ELF-1 (cell line): ENCODE measurements around the gene ATXN1.

Source experiments
- DNase-seq: peaks from one replicate; pipeline ENCODE4 v3.0.0-alpha.2; 2016; ENCODE audit warnings: low read depth, low spot score

Gene ATXN1

DNA sequence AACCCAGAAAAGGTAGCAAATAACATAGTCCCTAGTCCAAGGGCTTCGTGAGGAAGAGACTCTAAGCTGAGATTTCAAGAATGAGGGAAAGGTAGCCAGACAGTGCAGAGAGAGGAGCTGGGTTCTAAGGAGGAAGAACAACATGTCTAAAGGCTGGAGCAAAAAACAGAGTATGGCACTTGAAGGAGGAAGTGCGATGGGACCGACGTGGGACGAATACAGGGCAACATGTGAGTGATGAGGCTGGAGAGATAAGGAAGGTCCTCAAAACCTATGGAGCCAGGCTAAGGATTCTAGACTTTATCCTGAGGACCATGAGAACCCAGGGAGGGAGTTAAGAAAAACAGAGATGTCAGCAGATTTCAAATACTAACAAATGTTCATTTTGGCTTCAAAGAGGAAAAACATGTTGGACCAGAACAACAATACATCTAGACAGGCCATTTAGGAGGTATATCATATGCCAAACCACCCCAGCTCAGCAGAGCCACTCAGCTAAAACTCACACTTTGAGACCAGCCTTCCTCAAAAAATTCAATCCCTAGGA is 17.5 kb downstream of the ATXN1 start:
- no peak for DNase-seq

GRCh38 chr6:16742116-16742515 is 19.1 kb downstream of the ATXN1 start:
- no peak for DNase-seq

- DNase-seq, result no peak
These were observed 19.9 kb downstream of the ATXN1 start for GRCh38 chr6:16741112-16742016.

- DNase-seq, result no peak
These were observed 21.2 kb downstream of the ATXN1 start for GRCh38 chr6:16740097-16740496.

- DNase-seq, result no peak
These were observed 21.9 kb downstream of the ATXN1 start for GRCh38 chr6:16739329-16739801.

DNA sequence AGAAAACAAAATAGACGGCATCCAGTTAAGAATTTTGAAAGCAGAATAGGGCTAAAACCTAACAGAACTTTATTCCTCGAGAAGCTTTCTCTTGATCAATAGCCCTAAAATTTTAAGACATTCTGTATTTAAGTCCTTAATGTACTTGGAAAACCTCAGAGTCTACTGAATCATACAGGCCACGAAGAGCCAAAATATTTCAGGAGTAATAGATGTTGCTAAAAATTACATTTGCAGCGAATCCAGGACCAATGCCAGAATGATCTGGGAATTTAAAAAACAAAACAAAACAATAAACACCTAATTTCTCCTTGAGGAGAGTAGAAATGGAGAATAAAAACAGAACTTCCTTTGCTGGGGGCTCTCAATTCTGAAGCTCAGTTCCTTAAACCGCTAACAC is 23.3 kb downstream of the ATXN1 start:
- no peak for DNase-seq

GRCh38 chr6:16736856-16737775 is 24.1 kb downstream of the ATXN1 start:
- no peak for DNase-seq

GRCh38 chr6:16735014-16735413 is 26.2 kb downstream of the ATXN1 start:
- no peak for DNase-seq

- no peak for DNase-seq
These were observed 28.2 kb downstream of the ATXN1 start for GRCh38 chr6:16733085-16733484.

- no peak for DNase-seq
These were observed 29.7 kb downstream of the ATXN1 start for GRCh38 chr6:16731478-16732051.

DNA sequence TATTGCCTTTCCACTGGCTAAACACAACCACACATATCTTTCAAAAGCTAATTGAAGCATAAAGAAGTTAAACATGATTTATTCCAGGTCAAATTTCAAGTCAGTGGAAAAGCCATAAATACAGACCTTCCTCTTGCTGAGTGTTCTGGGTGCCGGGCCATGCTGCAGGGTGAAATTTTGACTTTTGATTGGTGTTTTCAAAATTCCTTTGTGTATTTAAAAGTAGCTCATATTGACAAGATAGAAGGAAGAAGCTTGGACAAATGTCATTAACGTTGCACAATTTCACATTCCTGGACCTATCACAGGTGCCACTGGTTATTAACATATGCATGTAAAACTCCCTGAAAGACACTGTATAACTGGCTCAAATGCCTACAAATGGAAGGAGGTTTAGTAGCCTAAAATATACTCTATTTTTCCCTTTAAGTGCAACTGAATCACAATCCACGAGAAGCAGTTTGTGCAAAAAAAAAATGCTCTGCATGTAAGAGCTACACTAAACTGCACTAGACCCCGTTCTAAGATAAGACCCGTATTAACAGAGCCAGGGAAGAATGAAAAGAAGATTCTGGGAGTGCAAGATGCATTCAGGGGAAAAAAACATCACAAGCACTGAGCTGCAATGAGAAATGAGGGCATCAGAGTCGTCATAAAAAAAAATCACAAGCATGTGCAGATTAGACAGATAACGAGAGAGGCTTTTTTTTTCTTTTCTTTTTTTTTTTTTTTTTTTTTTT is 30.4 kb downstream of the ATXN1 start:
- DNase-seq, result no peak

- no peak for DNase-seq
These were observed 31.5 kb downstream of the ATXN1 start for GRCh38 chr6:16729744-16730143.

DNA sequence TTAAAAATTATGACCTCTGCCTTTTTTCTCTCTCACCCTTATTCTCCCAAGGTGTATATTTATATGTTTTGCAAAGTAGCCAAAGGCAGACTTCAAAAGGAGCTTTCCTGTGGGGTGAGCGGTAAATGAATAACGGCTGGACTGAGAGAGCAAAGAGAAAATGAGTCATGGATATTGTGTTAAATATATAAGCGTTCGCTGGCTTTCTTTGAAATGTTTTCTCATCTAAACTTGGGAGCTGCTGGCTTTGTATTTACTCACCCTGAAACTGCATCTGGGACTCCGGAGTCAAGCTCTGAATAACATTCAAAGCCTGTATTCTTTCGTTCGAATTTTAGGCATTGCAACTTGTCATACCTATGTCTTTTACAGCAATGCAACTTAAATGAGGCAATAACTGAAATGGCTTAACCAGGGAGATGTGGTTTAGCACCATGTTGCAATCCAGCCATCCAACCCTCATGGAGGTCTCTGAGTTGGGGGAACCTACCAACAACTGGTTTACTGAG is 32.0 kb downstream of the ATXN1 start:
- DNase-seq, result no peak

DNA sequence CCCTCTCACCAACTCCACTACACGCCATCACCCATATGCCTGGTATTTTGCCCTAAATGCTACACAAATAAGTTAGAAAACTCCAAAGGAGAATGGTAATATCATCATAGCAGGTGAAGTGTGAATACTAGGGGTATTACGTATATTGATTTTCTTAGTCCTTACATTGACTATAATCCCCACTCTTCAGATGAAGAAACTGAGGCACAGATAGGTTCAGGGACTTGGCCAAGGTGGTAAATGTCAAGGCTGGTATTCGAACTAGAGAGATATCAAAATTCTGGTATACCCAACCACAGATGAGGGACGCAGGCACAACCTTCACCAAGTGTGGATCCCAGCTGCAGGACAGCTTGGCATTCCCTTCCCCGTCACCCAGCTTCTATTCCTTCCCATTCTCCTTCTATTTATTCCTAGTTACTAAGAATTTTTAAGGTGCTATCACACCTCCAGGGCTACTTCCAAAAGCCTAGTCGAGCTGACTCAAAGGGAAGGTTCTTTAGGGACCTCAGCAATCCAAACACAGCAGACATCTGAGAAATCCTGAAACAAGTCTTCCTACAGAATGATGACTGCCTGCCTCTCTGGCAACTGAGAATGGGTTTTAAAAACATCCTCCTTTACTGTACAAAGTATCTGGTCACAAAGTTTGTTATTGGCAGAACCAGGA is 32.6 kb downstream of the ATXN1 start:
- DNase-seq, result no peak

DNA sequence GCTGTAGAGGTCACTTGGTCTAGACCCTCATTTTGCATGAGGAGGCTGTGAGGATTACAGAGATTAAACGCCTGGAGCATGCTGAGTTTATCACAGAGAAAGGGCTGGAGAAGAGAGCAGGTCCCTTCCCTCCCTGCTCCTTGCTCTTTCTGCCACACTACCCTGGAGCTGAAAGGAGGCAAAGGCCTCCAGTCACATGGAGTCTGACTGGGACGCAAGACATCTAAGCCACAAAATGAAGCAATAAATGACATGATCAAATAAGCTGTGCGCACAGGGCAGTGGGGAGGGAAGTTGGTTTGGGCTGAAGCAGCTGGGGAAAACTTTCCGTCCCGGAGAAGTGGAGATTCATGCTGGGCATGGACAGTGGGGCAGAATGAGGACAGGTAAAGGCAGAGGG is 33.3 kb downstream of the ATXN1 start:
- no peak for DNase-seq

DNA sequence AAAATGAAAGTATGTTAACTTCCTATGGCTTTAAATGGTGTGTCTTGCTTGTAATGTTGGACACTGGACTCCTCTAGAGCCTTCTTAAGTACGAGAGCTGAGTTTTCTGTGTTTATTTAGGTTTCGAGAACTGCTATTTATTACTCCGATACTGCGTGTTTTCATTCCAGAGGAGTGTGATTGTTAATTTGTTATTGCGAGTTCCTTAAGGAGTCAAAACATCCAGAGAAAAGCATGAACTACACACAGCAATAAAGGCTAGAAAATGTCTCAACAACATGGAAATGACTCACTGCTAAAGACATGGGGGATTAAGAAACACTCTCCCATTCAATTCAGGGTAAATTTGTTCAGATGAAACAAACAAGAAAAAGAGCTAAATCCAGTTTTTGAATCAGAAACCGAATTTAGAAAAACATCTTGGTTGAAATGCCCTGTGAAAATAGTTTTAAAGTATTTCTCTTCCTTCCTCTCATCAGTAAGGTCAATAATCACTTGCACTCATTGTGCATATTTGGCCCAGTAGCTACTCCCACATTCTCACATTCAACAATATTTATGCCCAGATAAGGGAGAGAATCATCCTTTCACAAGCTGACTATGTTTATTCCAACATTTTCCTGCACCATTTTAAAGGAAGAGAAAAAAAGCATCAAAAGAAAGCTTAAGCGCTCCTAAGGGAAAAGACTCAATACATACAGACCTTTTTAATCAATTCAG is 36.0 kb downstream of the ATXN1 start:
- no peak for DNase-seq

- peak; percentile 14 for DNase-seq
These were observed 37.4 kb downstream of the ATXN1 start for GRCh38 chr6:16723826-16724225.

DNA sequence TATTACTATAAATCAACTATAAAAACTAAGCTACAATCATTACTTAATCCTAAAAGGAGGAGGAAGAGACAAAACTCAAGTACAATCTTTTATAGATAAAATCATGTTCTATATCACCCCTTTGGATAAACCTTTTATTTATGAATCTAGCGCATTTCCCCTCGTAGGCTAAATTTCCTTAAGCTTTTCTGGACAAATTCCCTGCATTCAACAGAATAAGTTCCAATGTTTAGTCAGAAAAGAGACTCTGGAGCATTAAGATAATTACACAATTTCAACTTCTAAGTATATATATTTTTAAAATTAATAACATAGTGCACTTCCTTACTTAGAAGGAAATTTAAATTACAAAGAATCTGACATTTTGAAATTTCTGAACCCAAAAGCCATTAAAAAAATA is 37.9 kb downstream of the ATXN1 start:
- no peak for DNase-seq

GRCh38 chr6:16722630-16723029 is 38.6 kb downstream of the ATXN1 start:
- no peak for DNase-seq

- no peak for DNase-seq
These were observed 39.3 kb downstream of the ATXN1 start for GRCh38 chr6:16721977-16722376.
